CD4-positive, CD25-positive, alpha-beta regulatory T cell (primary cell): ENCODE results near the gene APOB. TPM values are rescaled to one million over a fixed set of nuclear protein-coding genes. Genes with fewer than 3 reads are reported as not detected.

Experiments used
- ATAC-seq, 2 donors: fragments of 150-1000 bp; cut with Tn5 transposase; one replicate each; pipeline ENCODE4 v1.10.0; 2021; ENCODE audit warnings: low read depth in 2 of 2, moderate number of reproducible peaks in 2 of 2, moderate library complexity in 1 of 2
- DNase-seq, 3 donors: peaks; one replicate each; pipeline versions ENCODE4 v3.0.0 to v3.0.0-alpha.2; 2012 to 2022; ENCODE audit warnings: mixed read lengths in 1 of 3
- H3K27ac ChIP-seq: one replicate; pipeline ENCODE4 v1.7.0; 2013; ENCODE audit warnings: mild to moderate bottlenecking, low read length; ENCODE audit not compliant: insufficient read depth, poor library complexity, severe bottlenecking
- H3K27me3 ChIP-seq: one replicate; pipeline ENCODE4 v1.7.0; 2013; ENCODE audit warnings: low read length; ENCODE audit not compliant: control insufficient read depth, insufficient read depth
- H3K36me3 ChIP-seq: one replicate; pipeline ENCODE4 v1.7.0; 2013; ENCODE audit warnings: mild to moderate bottlenecking, low read length, moderate library complexity; ENCODE audit not compliant: control insufficient read depth, insufficient read depth
- H3K4me1 ChIP-seq: 2 replicates; pipeline ENCODE4 v1.7.0; 2013; ENCODE audit warnings: mild to moderate bottlenecking, low read length; ENCODE audit not compliant: insufficient read depth, control insufficient read depth, poor library complexity, severe bottlenecking
- H3K4me3 ChIP-seq: one replicate; pipeline ENCODE4 v1.7.0; 2013; ENCODE audit warnings: low read depth, mild to moderate bottlenecking, low read length, moderate library complexity
- H3K9me3 ChIP-seq, 2 experiments: 1 replicate in 1 of 2; 2 replicates in 1 of 2; pipeline ENCODE4 v1.7.0; 2013; ENCODE audit warnings: low read length in 2 of 2, mild to moderate bottlenecking in 1 of 2, moderate library complexity in 1 of 2; ENCODE audit not compliant: control insufficient read depth in 2 of 2
- H3K27ac Mint-ChIP-seq, 3 donors: one replicate each; pipeline ENCODE4 v1.8.0; 2020 to 2022; ENCODE audit warnings: mild to moderate bottlenecking in 3 of 3, mixed read lengths in 3 of 3, moderate library complexity in 2 of 3
- H3K27me3 Mint-ChIP-seq: one replicate; pipeline ENCODE4 v1.8.0; 2022; ENCODE audit warnings: mild to moderate bottlenecking, mixed read lengths
- H3K36me3 Mint-ChIP-seq: one replicate; pipeline ENCODE4 v1.8.0; 2020; ENCODE audit warnings: mixed read lengths
- H3K4me1 Mint-ChIP-seq, 4 donors: one replicate each; pipeline ENCODE4 v1.8.0; 2020 to 2022; ENCODE audit warnings: mixed read lengths in 4 of 4, mild to moderate bottlenecking in 1 of 4
- H3K4me3 Mint-ChIP-seq, 4 donors: one replicate each; pipeline ENCODE4 v1.8.0; 2020 to 2022; ENCODE audit warnings: mild to moderate bottlenecking in 4 of 4, mixed read lengths in 4 of 4, moderate library complexity in 3 of 4
- H3K9me3 Mint-ChIP-seq, 7 donors: one replicate each; pipeline ENCODE4 v1.8.0; 2020 to 2022; ENCODE audit warnings: mixed read lengths in 7 of 7, mild to moderate bottlenecking in 3 of 7, moderate library complexity in 2 of 7
- polyA plus RNA-seq, 4 donors: library from polyadenylated mRNA; unstranded; fragments of 300-500 nt; fragmentation: Illumina TruSeq; gene quantifications; one replicate each; pipeline ENCODE4 v1.2.3, GENCODE V29; 2021
- total RNA-seq: library from RNA; stranded (reverse); gene quantifications from one replicate; pipeline ENCODE4 v1.2.3, GENCODE V29; 2022

The APOB gene
- total and polyA plus RNA-seq, 5 donors from 2014 or later, result not detected

- H3K4me1 Mint-ChIP-seq, result peaks cover 0 to 4% (median 2%) of the 10 kb centered on the region in 4 donors
- H3K27ac Mint-ChIP-seq, result no peak overlapping the region
- DNase-seq (no peak), ATAC-seq (no peak)
- H3K27me3 Mint-ChIP-seq, result peaks cover 16% of the 10 kb centered on the region
- H3K9me3 Mint-ChIP-seq, result peaks cover 0 to 2% (median 0%) of the 10 kb centered on the region in 7 donors
- H3K36me3 Mint-ChIP-seq, result no peaks in the 10 kb centered on the region
- Histone ChIP-seq H3K27me3 (no peaks in the 10 kb centered on the region), H3K27ac (no peak overlapping the region), H3K36me3 (no peaks in the 10 kb centered on the region), H3K4me1 (no peaks in the 10 kb centered on the region), H3K9me3 (no peaks in the 10 kb centered on the region), H3K4me3 (no peak overlapping the region)
- no peak overlapping the region for H3K4me3 Mint-ChIP-seq
These were observed 1.2 kb downstream of the APOB start for GRCh38 chr2:21042708-21042957.

DNA sequence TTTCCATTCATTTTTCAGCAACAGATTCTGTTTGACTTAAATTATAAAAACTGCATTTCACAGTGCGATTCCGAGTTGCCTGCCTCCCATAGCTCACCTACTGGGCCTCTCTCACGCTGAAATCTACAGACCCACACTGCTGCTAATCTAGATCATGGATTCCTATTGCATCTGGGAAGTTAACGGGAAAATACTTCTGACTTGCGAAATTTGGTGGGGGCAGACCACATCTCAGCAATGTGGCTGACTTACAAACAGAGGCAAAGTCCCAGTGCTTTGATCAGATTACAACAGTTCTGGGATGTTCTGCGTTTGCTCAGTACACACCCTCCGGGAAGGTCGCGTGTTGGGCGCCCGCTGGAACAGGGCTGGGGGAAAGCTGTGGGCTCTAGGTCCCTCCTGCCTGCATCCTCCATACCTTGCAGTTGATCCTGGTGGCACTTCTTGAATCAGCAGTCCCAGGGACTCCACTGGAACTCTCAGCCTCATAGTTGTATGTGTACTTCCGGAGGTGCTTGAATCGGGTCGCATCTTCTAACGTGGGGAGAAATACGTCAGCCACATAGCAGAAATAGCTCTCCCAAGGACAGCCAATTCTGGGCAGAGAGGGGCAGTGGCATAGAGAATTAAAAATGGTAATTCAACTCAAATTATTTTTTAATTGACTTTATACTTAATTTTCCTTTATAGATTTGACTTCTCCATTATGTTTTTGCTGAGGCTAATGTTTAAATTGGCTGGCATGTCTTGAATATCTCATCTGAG, 1.7 kb downstream of the APOB start:
- H3K9me3 ChIP-seq, result no peaks in the 10 kb centered on the region
- H3K36me3 Mint-ChIP-seq, result no peaks in the 10 kb centered on the region
- no peaks in the 10 kb centered on the region for H3K4me1 ChIP-seq
- H3K9me3 Mint-ChIP-seq, result peaks cover 0 to 2% (median 0%) of the 10 kb centered on the region in 7 donors
- H3K4me3 Mint-ChIP-seq, result no peak overlapping the region
- H3K4me3 ChIP-seq, result no peak overlapping the region
- no peaks in the 10 kb centered on the region for H3K27me3 ChIP-seq
- no peak overlapping the region for H3K27ac ChIP-seq
- peaks cover 16% of the 10 kb centered on the region for H3K27me3 Mint-ChIP-seq
- ATAC-seq (no peak), DNase-seq (no peak)
- H3K36me3 ChIP-seq, result no peaks in the 10 kb centered on the region
- H3K27ac Mint-ChIP-seq, result no peak overlapping the region
- peaks cover 0 to 4% (median 2%) of the 10 kb centered on the region in 4 donors for H3K4me1 Mint-ChIP-seq

- no peak overlapping the region for H3K27ac ChIP-seq
- Mint-ChIP-seq H3K9me3 (peaks cover 0 to 2% (median 0%) of the 10 kb centered on the region in 7 donors), H3K4me1 (peaks cover 0 to 4% (median 2%) of the 10 kb centered on the region in 4 donors), H3K27ac (no peak overlapping the region), H3K27me3 (peaks cover 16% of the 10 kb centered on the region), H3K36me3 (no peaks in the 10 kb centered on the region), H3K4me3 (no peak overlapping the region)
- ATAC-seq (no peak), DNase-seq (no peak)
- H3K4me1 ChIP-seq, result no peaks in the 10 kb centered on the region
- H3K36me3 ChIP-seq, result no peaks in the 10 kb centered on the region
- H3K27me3 ChIP-seq, result no peaks in the 10 kb centered on the region
- H3K9me3 ChIP-seq, result no peaks in the 10 kb centered on the region
- H3K4me3 ChIP-seq, result no peak overlapping the region
These were observed 2.4 kb downstream of the APOB start for GRCh38 chr2:21041462-21041861.

DNA sequence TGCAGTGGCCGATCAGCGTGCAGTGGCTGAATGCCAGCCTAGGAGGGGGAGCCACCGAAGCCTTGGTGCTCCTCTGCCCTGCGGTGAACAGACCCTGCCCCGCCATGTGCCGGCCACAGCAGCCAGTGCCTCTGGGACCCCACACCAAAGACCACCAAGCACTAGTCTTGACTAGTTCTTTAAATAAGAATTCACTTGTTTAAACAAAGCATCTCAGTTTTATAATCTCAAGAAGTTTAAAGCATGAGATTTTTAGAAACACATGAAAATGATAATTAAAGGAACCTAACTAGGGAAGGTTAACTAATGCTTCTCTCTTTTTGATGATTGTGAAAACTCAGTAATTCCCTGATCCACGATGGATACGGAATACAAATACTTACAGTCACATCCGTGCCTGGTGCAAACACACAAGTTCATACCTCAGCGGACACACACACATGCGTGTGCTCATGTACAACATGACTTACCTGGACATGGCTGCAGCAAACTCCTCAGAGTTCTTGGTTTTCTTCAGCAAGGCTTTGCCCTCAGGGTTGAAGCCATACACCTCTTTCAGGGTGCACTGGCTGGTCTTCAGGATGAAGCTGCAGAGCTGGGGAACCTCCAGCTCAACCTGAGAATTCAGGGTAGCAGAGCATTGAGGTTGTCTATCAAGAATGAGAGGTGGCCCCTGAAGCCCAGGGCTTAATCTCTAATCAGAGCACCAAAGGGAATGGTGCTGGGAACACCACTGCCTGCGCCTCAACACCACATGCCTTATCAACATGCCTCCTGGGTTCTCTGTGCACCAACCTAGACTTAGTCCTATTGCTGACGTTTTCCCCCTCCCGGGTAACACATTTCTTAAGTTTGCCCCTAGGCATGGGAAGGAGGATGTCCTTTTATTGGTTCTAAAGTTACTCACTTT, 3.1 kb downstream of the APOB start:
- ATAC-seq (no peak), DNase-seq (no peak)
- no peaks in the 10 kb centered on the region for H3K36me3 Mint-ChIP-seq
- peaks cover 0 to 4% (median 2%) of the 10 kb centered on the region in 4 donors for H3K4me1 Mint-ChIP-seq
- peaks cover 0 to 2% (median 0%) of the 10 kb centered on the region in 7 donors for H3K9me3 Mint-ChIP-seq
- no peak overlapping the region for H3K27ac Mint-ChIP-seq
- Histone ChIP-seq H3K36me3 (no peaks in the 10 kb centered on the region), H3K9me3 (no peaks in the 10 kb centered on the region), H3K4me3 (no peak overlapping the region), H3K27ac (no peak overlapping the region), H3K4me1 (no peaks in the 10 kb centered on the region), H3K27me3 (no peaks in the 10 kb centered on the region)
- H3K4me3 Mint-ChIP-seq, result no peak overlapping the region
- H3K27me3 Mint-ChIP-seq, result peaks cover 16% of the 10 kb centered on the region

DNA sequence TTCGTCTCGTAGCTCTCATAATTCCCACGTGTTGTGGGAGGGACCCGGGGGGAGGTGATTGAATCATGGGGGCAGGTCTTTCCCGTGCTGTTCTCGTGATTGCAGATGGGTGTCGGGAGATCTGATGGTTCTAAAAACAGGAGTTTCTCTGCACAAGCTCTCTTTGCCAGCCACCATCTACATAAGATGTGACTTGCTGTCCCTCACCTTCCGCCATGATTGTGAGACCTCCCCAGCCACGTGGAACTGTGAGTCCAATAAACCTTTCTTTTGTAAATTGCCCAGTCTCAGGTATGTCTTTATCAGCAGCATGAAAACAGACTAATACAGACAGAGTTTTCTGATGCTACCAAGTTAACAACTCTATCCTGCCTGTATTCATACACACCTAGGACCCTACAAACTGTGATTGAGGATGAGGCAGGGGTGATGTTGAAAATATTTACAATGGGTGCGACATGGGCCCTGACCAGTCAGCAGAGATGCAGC, 3.9 kb downstream of the APOB start:
- no peaks in the 10 kb centered on the region for H3K9me3 ChIP-seq
- no peak overlapping the region for H3K27ac ChIP-seq
- no peak for DNase-seq
- Mint-ChIP-seq H3K9me3 (peaks cover 0 to 2% (median 0%) of the 10 kb centered on the region in 7 donors), H3K36me3 (no peaks in the 10 kb centered on the region), H3K4me3 (no peak overlapping the region), H3K27me3 (peaks cover 11% of the 10 kb centered on the region), H3K4me1 (peaks cover 0 to 4% (median 2%) of the 10 kb centered on the region in 4 donors), H3K27ac (no peak overlapping the region)
- H3K4me1 ChIP-seq, result no peaks in the 10 kb centered on the region
- no peaks in the 10 kb centered on the region for H3K27me3 ChIP-seq
- H3K36me3 ChIP-seq, result no peaks in the 10 kb centered on the region
- no peak for ATAC-seq
- H3K4me3 ChIP-seq, result no peak overlapping the region

- Histone ChIP-seq H3K4me3 (no peak overlapping the region), H3K27me3 (no peaks in the 10 kb centered on the region), H3K27ac (no peak overlapping the region), H3K4me1 (no peaks in the 10 kb centered on the region), H3K9me3 (no peaks in the 10 kb centered on the region), H3K36me3 (no peaks in the 10 kb centered on the region)
- Mint-ChIP-seq H3K36me3 (no peaks in the 10 kb centered on the region), H3K9me3 (peaks cover 0 to 3% (median 0%) of the 10 kb centered on the region in 7 donors), H3K27ac (no peak overlapping the region), H3K4me1 (peaks cover 0 to 4% (median 2%) of the 10 kb centered on the region in 4 donors), H3K4me3 (no peak overlapping the region), H3K27me3 (peaks cover 11% of the 10 kb centered on the region)
- DNase-seq (no peak), ATAC-seq (no peak)
These were observed 4.8 kb downstream of the APOB start for GRCh38 chr2:21039080-21039556.

DNA sequence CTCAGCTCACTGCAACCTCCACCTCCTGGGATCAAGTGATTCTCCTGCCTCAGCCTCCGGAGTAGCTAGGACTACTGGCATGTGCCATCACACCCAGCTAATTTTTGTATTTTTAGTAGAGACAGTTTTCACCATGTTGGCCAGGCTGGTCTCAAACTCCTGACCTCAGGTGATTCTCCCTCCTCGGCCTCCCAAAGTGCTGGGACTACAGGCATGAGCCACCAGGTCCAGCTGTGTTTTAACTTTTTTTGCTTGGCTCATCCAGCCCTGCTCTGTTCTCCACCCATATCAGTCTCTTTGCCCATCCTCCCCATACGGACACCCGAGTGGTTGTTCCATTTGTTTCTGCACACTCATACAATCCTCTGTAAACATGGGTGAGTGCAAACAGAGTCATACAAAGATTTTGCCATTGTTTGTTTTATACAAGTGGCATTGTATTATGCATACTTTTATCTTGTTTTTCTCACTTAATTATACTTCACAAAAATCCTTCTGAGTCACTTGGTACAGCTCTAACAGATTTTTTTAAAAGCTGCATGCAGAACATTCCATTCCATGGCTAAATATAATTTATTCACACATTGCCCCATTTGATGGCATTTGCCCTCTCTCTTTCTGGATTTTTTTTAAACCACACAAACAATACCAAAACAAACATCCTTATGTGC, 5.3 kb downstream of the APOB start:
- H3K4me1 ChIP-seq, result no peaks in the 10 kb centered on the region
- DNase-seq (no peak), ATAC-seq (no peak)
- peaks cover 0 to 4% (median 2%) of the 10 kb centered on the region in 4 donors for H3K4me1 Mint-ChIP-seq
- H3K27ac Mint-ChIP-seq, result peak overlapping the region in 1 of 3 donors; percentile 0
- H3K9me3 ChIP-seq, result no peaks in the 10 kb centered on the region
- no peak overlapping the region for H3K27ac ChIP-seq
- no peaks in the 10 kb centered on the region for H3K36me3 ChIP-seq
- no peaks in the 10 kb centered on the region for H3K36me3 Mint-ChIP-seq
- peaks cover 11% of the 10 kb centered on the region for H3K27me3 Mint-ChIP-seq
- H3K27me3 ChIP-seq, result no peaks in the 10 kb centered on the region
- H3K4me3 Mint-ChIP-seq, result no peak overlapping the region
- no peak overlapping the region for H3K4me3 ChIP-seq
- H3K9me3 Mint-ChIP-seq, result peaks cover 0 to 3% (median 0%) of the 10 kb centered on the region in 7 donors
